ENCODE results near the gene JUN.

GRCh38 chr1:58741678-58742553 is 41.9 kb downstream of the JUN start:
- TF ChIP-seq CTCF (IDR thresholded peaks at IDR 0.05 in 4 of 5, conservative IDR thresholded peaks at IDR 0.05 in 1 of 5) (no peak), POLR2A (IDR thresholded peaks at IDR 0.05) (no peak)
